ENCODE measurements around the gene SLC12A6.

SLC12A6 gene

GRCh38 chr15:34332553-34333120 is 4.9 kb downstream of the SLC12A6 start:
- H3K18ac ChIP-seq (ENCODE audit: low read length) = no peak overlapping the region
- H2BK120ac ChIP-seq (ENCODE audit: low read depth, low read length) = no peak overlapping the region
- no peak overlapping the region for H3K27ac ChIP-seq (ENCODE audit: low read depth, low read length)
- H3K79me1 ChIP-seq (ENCODE audit: low read length) = no peaks in the 10 kb centered on the region
- no peaks in the 10 kb centered on the region for H3K79me2 ChIP-seq (ENCODE audit: control insufficient read depth, insufficient read depth, low read length)
- H3K4ac ChIP-seq (ENCODE audit: low read depth, low read length) = no peak overlapping the region
- H3K27me3 ChIP-seq (ENCODE audit: insufficient read depth, low read length, poor library complexity) = no peaks in the 10 kb centered on the region
- H3K9ac ChIP-seq (ENCODE audit: low read length) = no peak overlapping the region
- no peak overlapping the region for H4K8ac ChIP-seq (ENCODE audit: low read depth, low read length)
- no peak for DNase-seq
- no peak overlapping the region for H3K56ac ChIP-seq (ENCODE audit: low read length)
- H3K4me1 ChIP-seq (ENCODE audit: control insufficient read depth, low read depth, low read length) = no peaks in the 10 kb centered on the region
- WGBS (ENCODE audit: extremely low coverage, insufficient coverage, low lambda C conversion rate) = no CpG with 5 or more reads among the region's 6 CpGs
- no peak overlapping the region for H4K5ac ChIP-seq (ENCODE audit: low read length)
- H3K4me2 ChIP-seq (ENCODE audit: low read length) = no peak overlapping the region
- H3K36me3 ChIP-seq (ENCODE audit: control insufficient read depth, insufficient read depth, low read length) = no peaks in the 10 kb centered on the region
- H2BK15ac ChIP-seq (replicated peaks; ENCODE audit: low read depth) = no peak overlapping the region
- no peak overlapping the region for H3K4me3 ChIP-seq (ENCODE audit: low read length)
- no peak overlapping the region for H3K23ac ChIP-seq (ENCODE audit: low read length)
- H2BK5ac ChIP-seq (ENCODE audit: low read length) = no peak overlapping the region
- no peak overlapping the region for H2AK5ac ChIP-seq (ENCODE audit: low read length)

- no peak overlapping the region for H3K56ac ChIP-seq (ENCODE audit: low read length)
- no peak overlapping the region for H3K4me3 ChIP-seq (ENCODE audit: low read length)
- H3K18ac ChIP-seq (ENCODE audit: low read length) = no peak overlapping the region
- DNase-seq = no peak
- no peak overlapping the region for H3K27ac ChIP-seq (ENCODE audit: low read depth, low read length)
- H4K5ac ChIP-seq (ENCODE audit: low read length) = no peak overlapping the region
- no peak overlapping the region for H3K4ac ChIP-seq (ENCODE audit: low read depth, low read length)
- no peaks in the 10 kb centered on the region for H3K27me3 ChIP-seq (ENCODE audit: insufficient read depth, low read length, poor library complexity)
- 100% methylated on average over 1 of the region's 2 CpGs for WGBS (ENCODE audit: extremely low coverage, insufficient coverage, low lambda C conversion rate)
- H3K36me3 ChIP-seq (ENCODE audit: control insufficient read depth, insufficient read depth, low read length) = no peaks in the 10 kb centered on the region
- no peak overlapping the region for H3K23ac ChIP-seq (ENCODE audit: low read length)
- H3K4me1 ChIP-seq (ENCODE audit: control insufficient read depth, low read depth, low read length) = no peaks in the 10 kb centered on the region
- H3K4me2 ChIP-seq (ENCODE audit: low read length) = no peak overlapping the region
- H2AK5ac ChIP-seq (ENCODE audit: low read length) = no peak overlapping the region
- H3K79me2 ChIP-seq (ENCODE audit: control insufficient read depth, insufficient read depth, low read length) = no peaks in the 10 kb centered on the region
- H2BK15ac ChIP-seq (replicated peaks; ENCODE audit: low read depth) = no peak overlapping the region
- no peak overlapping the region for H3K9ac ChIP-seq (ENCODE audit: low read length)
- H3K79me1 ChIP-seq (ENCODE audit: low read length) = no peaks in the 10 kb centered on the region
- no peak overlapping the region for H2BK5ac ChIP-seq (ENCODE audit: low read length)
- H2BK120ac ChIP-seq (ENCODE audit: low read depth, low read length) = no peak overlapping the region
- no peak overlapping the region for H4K8ac ChIP-seq (ENCODE audit: low read depth, low read length)
Measured at GRCh38 chr15:34331809-34332208, 5.8 kb downstream of the SLC12A6 start.

DNA sequence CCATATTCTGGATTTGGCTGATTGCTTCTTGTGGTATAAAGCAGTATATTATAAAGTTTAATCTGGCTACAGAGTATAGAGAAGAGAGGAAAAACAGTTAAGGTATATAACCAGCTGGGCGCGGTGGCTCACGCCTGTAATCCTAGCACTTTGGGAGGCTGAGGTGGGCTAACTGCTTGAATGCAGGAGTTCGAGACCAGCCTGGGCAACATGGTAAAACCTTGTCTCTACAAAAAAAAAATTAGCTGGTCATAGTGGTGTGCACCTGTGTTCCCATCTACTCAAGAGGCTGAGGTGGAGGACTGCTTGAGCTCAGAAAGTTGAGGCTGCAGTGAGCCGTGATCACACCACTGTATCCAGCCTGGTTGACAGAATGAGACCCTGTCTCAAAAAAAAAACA is 7.3 kb downstream of the SLC12A6 start:
- no CpG with 5 or more reads among the region's 5 CpGs for WGBS (ENCODE audit: extremely low coverage, insufficient coverage, low lambda C conversion rate)
- no peak overlapping the region for H2AK5ac ChIP-seq (ENCODE audit: low read length)
- H3K36me3 ChIP-seq (ENCODE audit: control insufficient read depth, insufficient read depth, low read length) = no peaks in the 10 kb centered on the region

DNA sequence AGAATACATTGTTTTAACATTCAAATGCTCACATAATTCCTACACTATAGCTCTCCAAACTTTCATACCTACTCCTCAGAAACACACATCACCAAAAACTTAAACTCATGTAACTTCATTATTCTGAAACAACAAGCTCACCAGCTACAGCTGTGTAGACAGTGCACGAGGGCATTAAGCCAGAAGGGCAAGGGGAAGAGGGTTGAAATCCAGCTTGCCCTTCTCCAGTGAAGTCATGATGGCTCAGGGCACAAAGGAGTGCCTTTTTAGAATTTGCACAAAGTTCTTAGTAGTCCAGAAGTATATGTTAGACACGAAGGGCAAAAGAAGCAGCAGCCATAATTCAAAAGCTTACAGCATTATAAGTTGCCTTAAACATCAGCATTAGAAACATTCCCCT is 8.6 kb downstream of the SLC12A6 start:
- Histone ChIP-seq H3K23ac (ENCODE audit: low read length) (no peak overlapping the region), H3K9ac (ENCODE audit: low read length) (no peak overlapping the region), H4K5ac (ENCODE audit: low read length) (no peak overlapping the region), H3K79me1 (ENCODE audit: low read length) (no peaks in the 10 kb centered on the region), H3K4me1 (ENCODE audit: control insufficient read depth, low read depth, low read length) (no peaks in the 10 kb centered on the region), H2AK5ac (ENCODE audit: low read length) (no peak overlapping the region), H3K79me2 (ENCODE audit: control insufficient read depth, insufficient read depth, low read length) (no peaks in the 10 kb centered on the region), H2BK15ac (replicated peaks; ENCODE audit: low read depth) (no peak overlapping the region), H3K4me3 (ENCODE audit: low read length) (no peak overlapping the region), H3K56ac (ENCODE audit: low read length) (no peak overlapping the region), H3K27me3 (ENCODE audit: insufficient read depth, low read length, poor library complexity) (no peaks in the 10 kb centered on the region), H3K36me3 (ENCODE audit: control insufficient read depth, insufficient read depth, low read length) (no peaks in the 10 kb centered on the region), H2BK5ac (ENCODE audit: low read length) (no peak overlapping the region), H4K8ac (ENCODE audit: low read depth, low read length) (no peak overlapping the region), H2BK120ac (ENCODE audit: low read depth, low read length) (no peak overlapping the region), H3K4me2 (ENCODE audit: low read length) (no peak overlapping the region), H3K4ac (ENCODE audit: low read depth, low read length) (no peak overlapping the region), H3K27ac (ENCODE audit: low read depth, low read length) (no peak overlapping the region), H3K18ac (ENCODE audit: low read length) (no peak overlapping the region)
- no peak for DNase-seq
- no CpG with 5 or more reads among the region's 2 CpGs for WGBS (ENCODE audit: extremely low coverage, insufficient coverage, low lambda C conversion rate)

More for the DNA sequence above, 7.3 kb downstream of the SLC12A6 start:
- H3K56ac ChIP-seq (ENCODE audit: low read length) = no peak overlapping the region
- H2BK120ac ChIP-seq (ENCODE audit: low read depth, low read length) = no peak overlapping the region
- H2BK15ac ChIP-seq (replicated peaks; ENCODE audit: low read depth) = no peak overlapping the region
- DNase-seq = no peak
- no peak overlapping the region for H3K4me2 ChIP-seq (ENCODE audit: low read length)
- H4K5ac ChIP-seq (ENCODE audit: low read length) = no peak overlapping the region
- no peaks in the 10 kb centered on the region for H3K79me1 ChIP-seq (ENCODE audit: low read length)
- H3K4ac ChIP-seq (ENCODE audit: low read depth, low read length) = no peak overlapping the region
- H3K27ac ChIP-seq (ENCODE audit: low read depth, low read length) = no peak overlapping the region
- no peak overlapping the region for H3K18ac ChIP-seq (ENCODE audit: low read length)
- no peak overlapping the region for H2BK5ac ChIP-seq (ENCODE audit: low read length)
- no peak overlapping the region for H3K4me3 ChIP-seq (ENCODE audit: low read length)
- no peaks in the 10 kb centered on the region for H3K4me1 ChIP-seq (ENCODE audit: control insufficient read depth, low read depth, low read length)
- no peak overlapping the region for H3K23ac ChIP-seq (ENCODE audit: low read length)
- H3K27me3 ChIP-seq (ENCODE audit: insufficient read depth, low read length, poor library complexity) = no peaks in the 10 kb centered on the region
- no peak overlapping the region for H4K8ac ChIP-seq (ENCODE audit: low read depth, low read length)
- no peak overlapping the region for H3K9ac ChIP-seq (ENCODE audit: low read length)
- no peaks in the 10 kb centered on the region for H3K79me2 ChIP-seq (ENCODE audit: control insufficient read depth, insufficient read depth, low read length)

DNA sequence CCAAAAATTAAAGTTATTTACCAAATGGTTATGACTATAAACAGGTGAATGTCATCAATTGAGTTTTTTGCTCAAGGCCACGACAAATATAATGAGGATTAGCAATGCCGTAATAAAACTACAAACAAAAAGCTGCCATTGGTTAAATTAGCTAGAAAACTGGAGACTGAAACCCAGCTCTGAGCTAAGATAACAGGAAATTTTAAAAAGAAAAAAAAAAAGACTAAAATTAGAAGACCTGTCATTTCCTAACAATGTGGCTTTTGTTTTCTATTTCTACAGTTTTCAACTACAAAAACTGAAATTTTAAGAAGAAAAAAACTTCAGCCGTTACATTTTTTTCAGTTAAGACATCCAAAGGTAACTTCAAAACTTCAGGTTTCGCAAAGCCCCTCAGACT is 9.7 kb downstream of the SLC12A6 start:
- no CpG with 5 or more reads among the region's 4 CpGs for WGBS (ENCODE audit: extremely low coverage, insufficient coverage, low lambda C conversion rate)
- H2BK5ac ChIP-seq (ENCODE audit: low read length) = no peak overlapping the region

DNA sequence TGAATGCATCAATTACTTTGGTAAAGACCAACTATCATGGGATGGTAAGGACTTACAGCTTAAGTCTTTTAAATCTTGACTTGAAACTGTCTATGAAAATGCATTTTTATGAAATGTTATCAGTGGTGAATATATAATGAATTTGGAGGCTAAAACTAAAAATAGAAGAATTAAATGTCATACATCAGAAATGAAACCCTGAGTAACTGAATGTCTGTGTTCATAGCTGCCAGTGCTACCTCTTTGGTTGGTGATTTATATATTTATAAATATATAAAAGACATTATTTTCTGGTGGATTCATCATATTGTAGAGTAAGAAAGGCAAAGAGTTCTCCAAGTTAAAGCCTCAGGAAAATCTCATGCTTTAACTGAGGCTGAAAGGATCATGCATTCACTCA is 12.2 kb downstream of the SLC12A6 start:
- H3K4me2 ChIP-seq (ENCODE audit: low read length) = no peak overlapping the region
- no peaks in the 10 kb centered on the region for H3K79me2 ChIP-seq (ENCODE audit: control insufficient read depth, insufficient read depth, low read length)
- no peak overlapping the region for H2BK120ac ChIP-seq (ENCODE audit: low read depth, low read length)
- H3K79me1 ChIP-seq (ENCODE audit: low read length) = no peaks in the 10 kb centered on the region
- no peaks in the 10 kb centered on the region for H3K27me3 ChIP-seq (ENCODE audit: insufficient read depth, low read length, poor library complexity)
- DNase-seq = no peak
- H3K4me1 ChIP-seq (ENCODE audit: control insufficient read depth, low read depth, low read length) = no peaks in the 10 kb centered on the region
- H4K8ac ChIP-seq (ENCODE audit: low read depth, low read length) = no peak overlapping the region
- H2BK5ac ChIP-seq (ENCODE audit: low read length) = no peak overlapping the region
- no peak overlapping the region for H3K4me3 ChIP-seq (ENCODE audit: low read length)
- no peaks in the 10 kb centered on the region for H3K36me3 ChIP-seq (ENCODE audit: control insufficient read depth, insufficient read depth, low read length)
- H4K5ac ChIP-seq (ENCODE audit: low read length) = no peak overlapping the region
- H3K18ac ChIP-seq (ENCODE audit: low read length) = no peak overlapping the region
- H2AK5ac ChIP-seq (ENCODE audit: low read length) = no peak overlapping the region
- no peak overlapping the region for H3K23ac ChIP-seq (ENCODE audit: low read length)
- H3K9ac ChIP-seq (ENCODE audit: low read length) = no peak overlapping the region
- no peak overlapping the region for H3K56ac ChIP-seq (ENCODE audit: low read length)
- H3K27ac ChIP-seq (ENCODE audit: low read depth, low read length) = no peak overlapping the region
- no peak overlapping the region for H3K4ac ChIP-seq (ENCODE audit: low read depth, low read length)
- H2BK15ac ChIP-seq (replicated peaks; ENCODE audit: low read depth) = no peak overlapping the region

More for the DNA sequence above, 9.7 kb downstream of the SLC12A6 start:
- Histone ChIP-seq H4K5ac (ENCODE audit: low read length) (no peak overlapping the region), H2BK15ac (replicated peaks; ENCODE audit: low read depth) (no peak overlapping the region), H3K79me1 (ENCODE audit: low read length) (no peaks in the 10 kb centered on the region), H3K27ac (ENCODE audit: low read depth, low read length) (no peak overlapping the region), H3K4me1 (ENCODE audit: control insufficient read depth, low read depth, low read length) (no peaks in the 10 kb centered on the region), H3K4ac (ENCODE audit: low read depth, low read length) (no peak overlapping the region), H2BK120ac (ENCODE audit: low read depth, low read length) (no peak overlapping the region), H3K36me3 (ENCODE audit: control insufficient read depth, insufficient read depth, low read length) (no peaks in the 10 kb centered on the region), H2AK5ac (ENCODE audit: low read length) (no peak overlapping the region), H3K23ac (ENCODE audit: low read length) (no peak overlapping the region), H3K18ac (ENCODE audit: low read length) (no peak overlapping the region), H3K9ac (ENCODE audit: low read length) (no peak overlapping the region), H3K4me2 (ENCODE audit: low read length) (no peak overlapping the region), H3K79me2 (ENCODE audit: control insufficient read depth, insufficient read depth, low read length) (no peaks in the 10 kb centered on the region), H3K27me3 (ENCODE audit: insufficient read depth, low read length, poor library complexity) (no peaks in the 10 kb centered on the region), H4K8ac (ENCODE audit: low read depth, low read length) (no peak overlapping the region), H3K4me3 (ENCODE audit: low read length) (no peak overlapping the region), H3K56ac (ENCODE audit: low read length) (no peak overlapping the region)
- DNase-seq = no peak
